HG03139 (cell line): ENCODE measurements around the gene DLL3.

Source experiments
- ATAC-seq: cut with Tn5 transposase; IDR thresholded peaks from one replicate; pipeline ENCODE4 v1.9.1; 2021; ENCODE audit not compliant: unreplicated experiment

The DLL3 gene

GRCh38 chr19:39515551-39516191 lies 16.9 kb downstream of the DLL3 start:
- no peak for ATAC-seq

DNA sequence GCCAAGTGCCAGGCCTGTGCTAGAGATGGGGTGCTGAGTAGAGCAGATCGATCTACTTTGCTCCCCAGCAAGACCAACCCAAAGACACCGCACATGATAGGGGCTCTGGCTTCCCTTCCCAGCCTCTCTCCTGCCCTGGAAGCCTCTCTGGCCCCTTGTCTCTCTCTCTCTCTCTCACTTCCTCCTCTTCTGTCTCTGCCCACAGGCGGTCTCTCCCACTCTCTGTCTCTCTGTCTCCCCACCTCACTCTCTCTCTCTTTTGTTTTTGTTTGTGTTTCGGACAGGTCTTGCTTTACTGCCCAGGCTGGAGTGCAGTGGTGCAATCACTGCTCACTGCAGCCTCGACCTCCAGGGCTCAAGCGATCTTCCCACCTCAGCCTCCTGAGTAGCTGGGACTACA lies 17.5 kb downstream of the DLL3 start:
- ATAC-seq = no peak

DNA sequence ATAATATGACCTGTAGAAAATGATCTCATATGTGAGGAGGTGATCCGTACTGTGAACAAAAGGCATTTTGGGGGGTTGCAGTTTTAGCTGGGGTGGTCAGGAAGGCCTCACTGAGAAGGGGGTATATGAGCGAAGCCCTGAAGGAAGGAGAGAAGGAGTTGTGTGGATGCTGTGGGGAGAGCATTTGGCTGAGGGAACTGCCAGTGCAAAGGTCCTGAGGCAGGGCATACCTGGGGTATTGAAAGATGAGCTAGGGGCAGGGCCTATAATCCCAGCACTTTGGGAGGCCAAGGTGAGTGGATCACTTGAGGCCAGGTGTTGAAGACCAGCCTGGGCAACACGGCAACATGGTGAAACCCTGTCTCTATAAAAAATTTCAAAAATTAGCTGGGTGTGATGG lies 18.7 kb downstream of the DLL3 start:
- no peak for ATAC-seq

GRCh38 chr19:39518458-39518857 lies 19.7 kb downstream of the DLL3 start:
- ATAC-seq = no peak

GRCh38 chr19:39518975-39519374 lies 20.2 kb downstream of the DLL3 start:
- ATAC-seq = no peak

GRCh38 chr19:39520541-39521484 lies 22.1 kb downstream of the DLL3 start:
- ATAC-seq = no peak

DNA sequence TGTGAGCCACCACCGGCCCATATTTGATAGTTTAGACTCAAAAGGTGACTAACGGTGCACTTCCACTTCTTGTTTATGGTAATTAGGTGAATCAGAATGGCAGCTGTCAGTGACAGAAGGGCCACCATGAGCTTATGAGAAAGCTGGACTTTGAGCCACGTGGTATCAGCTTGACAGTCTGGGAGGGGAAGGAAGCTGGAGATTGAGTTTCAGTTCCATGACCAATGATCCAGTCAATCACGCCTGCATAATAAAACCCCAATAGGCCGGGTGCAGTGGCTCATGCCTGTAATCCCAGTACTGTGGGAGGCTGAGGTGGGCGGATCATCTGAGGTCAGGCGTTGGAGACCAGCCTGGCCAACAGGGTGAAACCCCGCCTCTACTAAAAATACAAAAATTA lies 25.7 kb downstream of the DLL3 start:
- ATAC-seq = no peak

- ATAC-seq = no peak
Measured at GRCh38 chr19:39525205-39525604, 26.5 kb downstream of the DLL3 start.

DNA sequence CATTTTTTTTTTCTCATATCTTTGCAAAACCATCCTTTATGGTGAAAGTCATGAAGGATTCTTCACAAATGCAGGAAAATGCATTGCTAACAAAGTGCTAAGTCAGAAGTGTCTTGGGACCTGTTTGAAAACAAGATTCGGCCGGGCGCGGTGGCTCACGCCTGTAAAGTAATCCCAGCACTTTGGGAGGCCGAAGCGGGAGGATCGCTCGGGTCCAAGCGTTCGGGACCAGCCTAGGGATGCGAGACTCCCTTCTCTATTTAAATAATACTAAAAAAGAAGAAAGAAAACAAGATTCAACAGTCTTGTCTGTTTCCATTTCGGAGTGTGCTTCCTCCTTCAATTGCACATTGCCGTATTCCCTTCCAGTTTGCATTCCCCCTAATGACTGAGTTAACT lies 33.1 kb downstream of the DLL3 start:
- ATAC-seq = no peak

DNA sequence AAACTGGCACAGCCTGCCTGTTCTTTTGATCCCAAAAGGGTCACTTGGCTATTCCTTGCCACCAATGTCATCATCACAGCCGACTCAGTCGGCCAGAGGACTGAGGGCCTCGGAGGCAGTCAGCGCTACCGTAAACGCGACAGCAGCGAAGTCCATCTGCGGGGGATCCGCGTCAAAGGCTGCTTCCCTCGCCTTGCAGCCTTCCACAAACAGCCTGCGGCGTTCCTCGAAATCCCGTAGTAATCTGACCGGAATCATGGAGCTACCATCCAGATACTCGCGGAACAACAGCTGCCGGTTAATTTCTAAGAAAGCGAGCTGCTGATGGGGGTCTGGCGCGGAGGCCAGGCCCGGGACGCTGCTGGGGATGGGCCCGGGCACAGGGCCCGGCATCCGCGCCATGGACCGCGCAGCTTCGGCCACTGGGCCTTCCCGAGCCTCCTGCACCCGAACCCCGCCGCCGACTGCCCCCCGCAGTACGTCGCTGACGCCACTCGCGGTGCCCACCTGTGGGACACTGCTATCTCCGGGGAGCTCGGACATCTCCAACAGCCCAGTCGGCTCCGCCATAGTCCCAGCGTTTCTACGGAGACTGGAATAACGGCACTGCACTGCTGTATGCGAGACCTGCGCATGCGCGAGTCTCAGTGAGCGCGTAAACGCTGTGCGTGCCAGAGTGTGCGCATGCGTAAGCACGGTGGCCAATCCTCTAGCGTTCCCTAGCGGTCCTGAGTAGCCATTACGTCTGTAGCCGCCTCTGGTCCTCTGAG lies 33.7 kb downstream of the DLL3 start, which contains the start of gene EID2B:
TSS of gene EID2B (minus strand) at position 620 of the 770 bp plus-strand sequence. CDS start at position 570, 50 bp downstream.
- peak; percentile 87 for ATAC-seq

DNA sequence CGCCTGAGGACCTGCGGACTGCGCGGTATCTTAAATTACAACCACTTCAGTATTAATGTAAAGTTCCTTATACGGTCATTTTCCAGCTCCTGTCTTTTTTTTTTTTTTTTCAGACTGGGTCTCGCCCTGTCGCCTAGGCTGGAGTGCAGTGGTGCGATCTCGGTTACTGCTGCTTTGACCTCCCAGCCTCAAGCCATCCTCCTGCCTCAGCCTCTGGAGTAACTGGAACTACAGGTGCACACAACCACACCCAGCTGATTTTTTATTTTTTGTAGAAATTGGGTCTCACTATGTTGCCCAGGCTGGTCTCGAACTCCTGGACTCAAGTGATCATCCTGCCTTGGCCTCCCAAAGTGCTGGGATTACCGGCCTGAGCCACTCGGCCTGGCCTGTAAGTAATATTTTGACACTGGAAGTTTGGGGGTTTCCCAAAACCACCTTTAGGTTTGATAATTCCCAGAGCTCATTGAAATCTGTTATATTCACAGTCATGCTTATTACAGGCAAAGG lies 34.3 kb downstream of the DLL3 start:
- ATAC-seq = no peak

GRCh38 chr19:39533791-39534190 lies 35.0 kb downstream of the DLL3 start:
- no peak for ATAC-seq

GRCh38 chr19:39539165-39539517 lies 40.4 kb downstream of the DLL3 start:
- ATAC-seq = no peak

DNA sequence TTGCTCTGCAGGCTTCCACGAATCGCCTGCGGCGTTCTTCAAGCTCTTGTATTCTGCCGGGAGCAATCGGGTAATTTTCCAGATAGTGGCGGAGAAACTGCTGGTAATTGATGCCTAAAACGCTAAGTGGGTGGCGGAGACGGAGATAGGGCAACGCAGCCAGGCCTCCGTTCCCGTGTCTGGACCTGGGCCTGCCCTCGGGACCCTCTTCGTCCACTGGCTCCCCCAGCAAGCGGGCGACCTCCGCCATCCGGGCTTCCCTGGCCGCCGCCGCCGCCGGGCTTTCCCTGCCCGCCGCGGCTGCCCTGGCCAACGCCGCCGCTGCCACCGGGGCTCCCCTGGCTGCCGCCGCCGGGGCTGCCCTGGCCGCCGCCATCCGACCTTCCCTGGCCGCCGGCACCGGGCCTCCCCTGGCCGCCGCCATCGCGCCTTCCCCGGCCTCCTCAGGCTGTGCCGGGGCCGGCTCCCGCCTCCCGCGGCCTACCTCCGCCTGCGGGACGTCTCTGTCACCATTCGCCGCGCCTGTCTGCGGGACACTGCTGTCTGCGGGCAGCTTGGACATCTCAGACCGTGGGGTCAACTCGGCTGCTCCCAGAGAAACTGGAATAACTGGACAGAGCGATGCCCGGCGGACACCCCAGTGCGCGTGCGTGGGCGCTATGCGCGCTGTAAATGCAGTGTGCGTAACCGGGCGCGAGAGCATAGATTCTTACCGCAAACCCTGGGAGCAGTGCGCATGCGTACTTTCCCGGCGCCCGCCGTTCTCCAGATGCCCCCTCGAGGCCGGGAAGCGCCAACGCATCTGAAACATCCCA lies 41.0 kb downstream of the DLL3 start, which contains the start of gene EID2:
TSS of gene EID2 (minus strand) at position 644 of the 815 bp plus-strand sequence. CDS start at position 562, 82 bp downstream.
- ATAC-seq = peak; percentile 86

- ATAC-seq = no peak
Measured at GRCh38 chr19:39540333-39540673, 41.6 kb downstream of the DLL3 start.

GRCh38 chr19:39542206-39542605 lies 43.5 kb downstream of the DLL3 start:
- ATAC-seq = no peak

DNA sequence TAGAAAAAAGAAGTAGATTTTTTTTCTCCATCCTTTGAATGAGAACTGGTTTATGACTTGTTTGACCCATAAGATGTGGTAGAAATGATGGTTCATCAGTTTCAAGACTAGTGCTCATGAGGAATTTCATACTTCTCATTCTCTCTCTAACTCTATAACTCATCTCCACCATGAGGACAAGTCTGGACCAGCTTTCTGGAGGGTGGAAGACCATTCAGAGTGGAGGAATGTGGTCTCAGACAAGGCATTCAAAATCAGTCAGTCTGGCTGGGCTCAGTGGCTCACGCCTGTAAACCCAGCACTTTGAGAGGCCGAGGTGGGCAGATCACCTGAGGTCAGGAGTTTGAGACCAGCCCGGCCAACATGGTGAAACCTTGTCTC lies 44.7 kb downstream of the DLL3 start:
- ATAC-seq = no peak

GRCh38 chr19:39544226-39544903 lies 45.6 kb downstream of the DLL3 start:
- ATAC-seq = no peak

- no peak for ATAC-seq
Measured at GRCh38 chr19:39544911-39545310, 46.2 kb downstream of the DLL3 start.

DNA sequence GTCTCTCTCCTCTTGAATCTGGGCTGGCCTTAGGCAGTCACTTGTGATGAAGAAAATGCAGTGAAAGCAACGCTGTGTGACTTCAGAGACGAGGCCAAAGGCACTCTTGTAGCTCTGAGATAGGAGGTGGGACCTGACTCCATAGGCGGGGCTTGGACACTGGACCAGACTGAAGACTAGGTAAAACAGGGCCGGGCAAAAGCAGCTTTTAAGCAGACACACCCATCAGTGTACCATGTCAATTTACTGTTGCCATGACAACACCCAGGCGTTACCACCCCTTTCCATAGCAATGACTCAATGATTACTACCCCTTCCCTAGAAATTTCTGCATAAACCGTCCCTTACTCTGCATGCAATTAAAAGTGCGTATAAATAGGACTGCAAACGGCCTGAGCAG lies 47.9 kb downstream of the DLL3 start:
- no peak for ATAC-seq
